Kidney epithelial cell (primary cell): ENCODE measurements around the gene SELENOI. TPM values are rescaled to one million over a fixed set of nuclear protein-coding genes. Genes with fewer than 3 reads are reported as not detected.
"Not testable (repeated sequence)": the region's sequence is repeated elsewhere in the genome, so short reads cannot be mapped to it uniquely, and the experiment has no call there.

Experiments
- DNase-seq: peaks from one replicate; pipeline ENCODE4 v3.0.0-alpha.2; 2010; ENCODE audit warnings: low read depth
- H3K27me3 ChIP-seq: 2 replicates; pipeline ENCODE4 v1.6.0; 2011; ENCODE audit warnings: low read length; ENCODE audit not compliant: control insufficient read depth, insufficient read depth
- H3K36me3 ChIP-seq: 2 replicates; pipeline ENCODE4 v1.5.1; 2011; ENCODE audit warnings: low read length; ENCODE audit not compliant: control insufficient read depth, insufficient read depth
- H3K4me3 ChIP-seq: 2 replicates; pipeline ENCODE4 v1.5.1; 2011; ENCODE audit warnings: low read depth, mild to moderate bottlenecking, control low read depth, low read length
- CTCF ChIP-seq: IDR thresholded peaks from 2 replicates; pipeline ENCODE4 v1.5.1; 2011; ENCODE audit warnings: mild to moderate bottlenecking, moderate library complexity, low read length, control low read depth, inconsistent platforms; ENCODE audit not compliant: insufficient read depth, poor library complexity, severe bottlenecking
- total RNA-seq: library from RNA; depleted of rRNA; stranded (reverse); fragments of >200 nt; gene quantifications from 2 replicates; pipeline ENCODE4 v1.2.3, GENCODE V29; 2015

Gene SELENOI
- total RNA-seq, 1 donor from 2014 or later: 21.4 TPM

- no peaks in the 10 kb centered on the region for H3K36me3 ChIP-seq
Observed at GRCh38 chr2:26330604-26331003, 15.3 kb upstream of the SELENOI start.

GRCh38 chr2:26331321-26331720, 14.6 kb upstream of the SELENOI start:
- H3K4me3 ChIP-seq, H3K27me3 ChIP-seq, H3K36me3 ChIP-seq, DNase-seq: not testable (repeated sequence)

More at GRCh38 chr2:26330604-26331003, 15.3 kb upstream of the SELENOI start:
- H3K27me3 ChIP-seq: no peaks in the 10 kb centered on the region
- DNase-seq: no peak
- H3K4me3 ChIP-seq: no peak overlapping the region
- TF ChIP-seq CTCF: no peak

GRCh38 chr2:26333293-26333692, 12.7 kb upstream of the SELENOI start:
- TF ChIP-seq CTCF: no peak
- H3K4me3 ChIP-seq: no peak overlapping the region
- no peaks in the 10 kb centered on the region for H3K36me3 ChIP-seq
- peak; percentile 61 for DNase-seq
- H3K27me3 ChIP-seq: no peaks in the 10 kb centered on the region

GRCh38 chr2:26335231-26335630, 10.7 kb upstream of the SELENOI start:
- no peak for TF ChIP-seq CTCF
- no peak overlapping the region for H3K4me3 ChIP-seq
- H3K27me3 ChIP-seq: no peaks in the 10 kb centered on the region
- DNase-seq: no peak
- H3K36me3 ChIP-seq: no peaks in the 10 kb centered on the region

GRCh38 chr2:26336719-26337118, 9.2 kb upstream of the SELENOI start:
- no peak for DNase-seq
- no peak overlapping the region for H3K4me3 ChIP-seq
- H3K27me3 ChIP-seq: no peaks in the 10 kb centered on the region
- TF ChIP-seq CTCF: no peak
- no peaks in the 10 kb centered on the region for H3K36me3 ChIP-seq

- H3K27me3 ChIP-seq: no peaks in the 10 kb centered on the region
- H3K36me3 ChIP-seq: no peaks in the 10 kb centered on the region
- no peak for DNase-seq
- TF ChIP-seq CTCF: no peak
- H3K4me3 ChIP-seq: no peak overlapping the region
Observed at GRCh38 chr2:26337298-26337697, 8.6 kb upstream of the SELENOI start.
